NCI-H510A treated with DMSO at 0.1 percent for 48 hours (cell line): ENCODE data around the gene COMP.

Source experiments
- DNase-seq: peaks from one replicate; lab custom pipeline; 2025; lab: John Stamatoyannopoulos, UW

Gene COMP

DNA sequence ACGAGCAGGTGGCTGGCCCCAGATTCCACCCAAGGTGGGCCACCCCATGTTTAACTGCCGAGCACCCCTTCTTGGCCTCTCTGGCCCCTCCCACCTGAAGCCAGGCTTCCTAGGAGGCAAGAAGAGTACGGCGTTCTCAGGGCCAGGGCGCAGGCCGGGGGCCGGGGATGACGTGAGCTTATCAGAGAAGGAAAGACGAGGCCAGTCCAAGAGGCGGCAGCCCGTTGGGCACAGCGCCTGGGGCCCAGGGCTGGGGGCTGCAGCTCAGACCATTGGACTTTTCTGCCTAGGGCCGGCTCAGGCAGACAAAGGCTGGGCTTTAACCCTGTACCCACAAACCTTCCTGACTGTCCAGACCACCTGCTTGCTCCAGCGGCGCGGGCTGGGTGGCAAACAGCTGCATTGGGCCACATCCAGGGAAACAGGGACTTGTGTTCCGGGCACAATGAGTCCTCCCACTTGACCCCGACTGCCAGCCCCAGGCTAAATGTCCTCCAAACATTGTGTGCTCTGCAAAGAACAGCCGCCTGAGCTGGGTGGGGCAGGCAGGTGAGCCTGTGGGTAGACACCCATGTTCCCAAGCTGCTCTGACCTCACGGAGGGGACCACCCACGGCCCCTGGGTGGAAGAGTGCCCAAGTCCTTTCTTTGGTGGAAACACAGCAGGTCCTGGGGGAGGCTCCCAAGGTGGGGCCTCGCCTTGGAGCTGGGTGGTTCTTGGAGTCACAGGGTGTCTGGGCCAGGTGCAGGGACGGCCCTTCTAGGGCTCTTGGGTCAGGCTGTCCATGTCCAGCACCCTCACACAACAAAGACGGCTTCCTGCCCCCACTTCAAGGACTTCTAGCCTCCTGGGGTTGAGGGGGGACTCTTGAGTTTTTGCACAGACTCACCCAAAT, 21.9 kb downstream of the COMP start:
- DNase-seq, result no peak

DNA sequence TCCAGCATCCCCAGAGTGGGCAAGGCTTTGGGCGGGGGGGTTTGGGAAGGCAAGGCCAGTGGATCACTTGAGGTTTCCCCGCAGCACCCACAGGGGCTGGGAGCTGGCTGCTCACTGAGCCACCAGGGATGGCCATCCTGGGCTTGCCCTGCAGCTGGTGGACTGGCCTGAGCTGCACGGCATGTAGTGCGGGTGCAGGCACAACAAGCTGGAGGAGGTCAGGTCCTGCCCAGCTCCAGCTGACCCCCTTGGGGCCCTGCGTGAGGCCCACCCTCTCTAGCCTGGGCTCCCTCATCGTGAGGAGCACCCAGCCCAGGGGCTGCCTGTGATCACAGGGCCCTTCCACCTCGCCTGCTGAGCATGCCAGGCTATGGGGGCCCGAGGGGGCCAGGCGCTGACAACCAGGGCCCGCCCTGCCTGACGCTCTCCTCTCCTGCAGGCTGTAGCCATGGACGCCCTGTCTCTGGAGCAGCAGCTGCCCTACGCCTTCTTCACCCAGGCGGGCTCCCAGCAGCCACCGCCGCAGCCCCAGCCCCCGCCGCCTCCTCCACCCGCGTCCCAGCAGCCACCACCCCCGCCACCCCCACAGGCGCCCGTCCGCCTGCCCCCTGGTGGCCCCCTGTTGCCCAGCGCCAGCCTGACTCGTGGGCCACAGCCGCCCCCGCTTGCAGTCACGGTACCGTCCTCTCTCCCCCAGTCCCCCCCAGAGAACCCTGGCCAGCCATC, 22.9 kb downstream of the COMP start:
- DNase-seq, result no peak

DNA sequence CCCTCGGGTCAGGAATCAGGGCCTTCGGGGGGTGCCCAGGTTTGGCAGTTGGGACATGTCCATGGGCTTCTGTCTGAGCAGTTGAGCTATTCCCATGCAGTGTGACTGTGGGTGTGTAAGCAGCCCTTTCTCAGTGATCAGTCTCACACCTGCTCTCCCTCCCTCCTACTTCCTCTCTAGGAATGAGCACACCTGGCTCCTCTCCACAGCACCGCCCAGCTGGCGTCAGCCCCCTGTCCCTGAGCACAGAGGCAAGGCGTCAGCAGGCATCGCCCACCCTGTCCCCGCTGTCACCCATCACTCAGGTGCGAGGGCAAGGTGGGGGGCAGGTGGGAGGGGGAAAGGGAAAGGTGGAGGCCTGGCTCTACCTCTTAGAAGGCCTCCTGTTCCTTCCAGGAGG, 25.9 kb downstream of the COMP start:
- DNase-seq, result peak; percentile 92

DNA sequence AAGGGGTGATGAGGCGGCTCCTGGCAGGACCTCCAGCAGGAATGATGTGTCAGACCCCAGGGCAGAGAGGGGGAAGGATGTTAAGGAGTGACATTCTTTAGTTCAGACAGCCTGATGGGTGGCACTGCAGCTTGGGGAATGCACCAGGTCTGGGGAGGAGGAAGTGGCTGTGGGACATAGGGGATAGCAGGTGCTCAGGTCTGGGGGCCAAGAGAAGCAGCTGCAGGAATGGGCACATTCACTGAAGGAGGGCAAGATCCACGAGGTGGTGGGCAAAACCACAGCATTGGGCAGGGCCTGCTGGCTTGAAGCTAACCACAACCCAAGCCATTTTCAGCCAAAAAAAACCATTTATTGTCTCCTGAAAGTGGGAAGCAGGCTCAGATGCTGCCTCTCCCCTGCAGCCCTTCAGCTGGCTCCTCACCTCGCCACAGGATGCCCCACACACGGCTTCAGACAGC, 26.5 kb downstream of the COMP start:
- DNase-seq, result no peak

GRCh38 chr19:18763674-18764590, 27.2 kb downstream of the COMP start:
- peak; percentile 37 for DNase-seq

DNA sequence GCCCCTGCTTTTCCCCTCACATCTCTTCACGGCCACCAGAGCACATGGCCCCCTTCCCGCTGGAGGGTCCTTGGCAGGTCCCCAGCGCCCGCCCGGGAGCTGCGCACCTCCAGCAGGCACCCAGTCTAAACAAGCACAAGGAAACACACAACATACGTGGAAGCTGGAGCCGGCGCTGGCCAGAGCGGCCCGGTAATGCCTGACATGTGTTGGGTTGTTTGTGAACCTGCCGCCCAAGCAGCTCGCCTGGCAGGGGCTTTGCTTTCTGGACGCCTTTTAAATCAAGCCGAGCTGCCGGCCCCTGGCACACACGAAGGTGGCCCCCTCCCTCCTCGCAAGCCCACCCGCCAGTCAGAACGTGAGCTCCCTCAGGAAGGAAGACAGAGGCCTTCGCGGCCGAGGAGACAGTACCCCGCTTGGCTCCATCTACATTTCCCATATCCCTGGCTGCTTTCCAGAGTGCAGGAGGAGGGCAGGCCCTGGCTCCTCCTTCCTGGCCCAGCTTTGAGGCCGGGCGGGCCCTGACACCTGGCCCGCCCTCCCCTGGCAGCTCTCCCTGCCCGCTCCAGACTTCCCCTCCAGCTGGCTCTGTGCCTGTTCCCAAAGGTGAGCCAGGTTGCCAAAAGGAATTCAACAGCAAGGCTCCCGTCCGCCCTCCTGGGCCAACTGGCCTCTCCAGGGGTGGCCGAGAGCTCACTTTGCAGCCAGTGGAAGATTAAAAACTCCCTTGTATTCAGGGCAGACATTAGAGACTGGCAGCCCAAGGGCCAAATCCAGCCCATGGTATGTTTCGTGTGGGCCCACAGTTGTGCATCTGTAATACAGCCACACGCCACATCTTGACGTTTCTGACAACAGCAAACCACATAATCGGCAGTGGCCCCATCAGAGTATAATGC, 28.7 kb downstream of the COMP start:
- DNase-seq, result peak; percentile 96

- DNase-seq, result peak; percentile 4
Measured at GRCh38 chr19:18761531-18762110, 29.5 kb downstream of the COMP start.

- no peak for DNase-seq
Measured at GRCh38 chr19:18760440-18761383, 30.4 kb downstream of the COMP start.

GRCh38 chr19:18759995-18760426, 31.1 kb downstream of the COMP start:
- no peak for DNase-seq

DNA sequence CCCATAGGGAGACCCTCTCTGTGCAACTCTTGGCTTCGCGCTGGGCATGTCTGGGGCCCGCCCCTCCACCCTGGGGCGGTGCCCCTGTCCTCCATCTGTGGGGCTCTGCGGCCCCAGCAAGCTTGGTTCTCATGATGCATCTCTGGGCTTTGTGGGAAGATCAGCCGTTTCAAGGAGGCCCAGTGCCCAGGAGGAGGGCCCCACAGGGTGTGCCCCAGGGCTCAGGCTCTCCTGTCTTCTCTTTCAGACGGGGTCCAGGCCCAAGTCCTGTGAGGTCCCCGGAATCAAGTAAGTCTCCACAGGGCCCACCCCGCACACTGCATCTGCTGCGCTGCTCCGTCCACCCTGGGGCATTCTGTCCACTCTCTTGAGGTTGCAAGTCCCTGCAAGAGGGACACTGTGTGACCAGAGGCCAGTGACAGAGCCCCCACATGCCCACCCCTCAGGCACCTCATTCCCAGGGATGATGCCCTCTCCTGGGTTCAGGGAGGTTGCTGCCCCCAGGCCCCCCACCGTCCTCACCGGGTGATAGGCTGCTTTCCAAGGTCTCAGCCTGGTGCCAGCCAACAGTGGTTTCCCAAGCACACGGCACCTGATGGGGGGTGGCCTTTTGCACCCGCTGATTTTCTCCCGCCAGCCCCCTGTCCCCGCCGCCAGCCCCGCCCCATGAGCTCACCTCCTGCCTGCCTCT, 31.7 kb downstream of the COMP start:
- DNase-seq, result no peak

- peak; percentile 43 for DNase-seq
Measured at GRCh38 chr19:18756896-18757295, 34.2 kb downstream of the COMP start.

DNA sequence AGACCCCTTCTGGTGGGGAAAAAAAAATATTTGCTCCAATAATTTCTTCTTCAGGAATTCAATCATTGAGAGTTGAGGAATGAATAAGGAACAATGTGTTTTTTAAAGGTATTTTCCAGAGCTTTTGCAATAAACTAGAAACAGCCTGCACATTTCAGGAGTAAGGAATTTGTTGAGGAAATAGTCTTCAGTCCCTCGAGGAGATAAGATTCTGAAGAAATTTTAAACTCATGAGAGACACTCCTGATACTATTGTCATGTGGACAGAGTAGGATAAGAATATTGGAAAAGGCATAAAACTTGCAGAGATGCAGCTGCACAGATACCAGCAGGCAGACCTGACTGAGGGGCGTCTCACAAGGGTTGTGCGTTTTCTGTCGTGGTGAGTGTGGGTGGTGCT, 36.6 kb downstream of the COMP start:
- DNase-seq, result no peak

GRCh38 chr19:18751571-18751970, 39.5 kb downstream of the COMP start:
- no peak for DNase-seq

DNA sequence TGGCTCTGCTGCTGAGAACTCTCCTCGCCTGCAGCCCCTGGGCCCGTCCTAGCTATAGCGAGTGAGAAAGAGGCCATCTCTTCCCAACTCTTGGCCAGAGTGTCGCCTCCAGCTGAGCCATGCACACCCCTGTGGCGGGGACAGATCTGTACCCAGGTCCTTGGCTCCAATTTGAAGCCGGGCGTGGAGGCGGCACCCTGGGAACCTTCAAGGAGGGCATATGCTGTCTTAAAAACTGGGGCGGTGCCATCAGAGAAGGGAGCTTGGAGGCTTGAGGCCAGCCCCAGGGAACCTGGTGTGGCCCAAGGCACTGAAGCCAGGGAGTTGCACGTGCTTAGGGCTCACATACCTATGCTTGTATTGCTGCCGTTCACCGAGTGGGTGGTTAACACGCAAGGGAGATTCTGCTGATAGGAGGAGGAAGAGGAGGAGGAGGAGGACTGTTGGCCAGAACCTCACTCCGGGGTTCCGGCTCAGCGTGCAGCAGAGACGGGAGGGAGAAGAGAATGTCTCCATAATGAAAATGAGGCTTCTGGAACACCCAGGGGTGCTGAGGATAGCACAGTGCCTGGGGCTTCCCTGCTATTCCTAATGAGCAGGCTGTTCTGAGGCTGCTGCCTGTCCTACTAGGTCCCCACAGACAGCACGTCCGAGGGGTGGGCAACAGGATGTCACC, 40.7 kb downstream of the COMP start:
- DNase-seq, result no peak

DNA sequence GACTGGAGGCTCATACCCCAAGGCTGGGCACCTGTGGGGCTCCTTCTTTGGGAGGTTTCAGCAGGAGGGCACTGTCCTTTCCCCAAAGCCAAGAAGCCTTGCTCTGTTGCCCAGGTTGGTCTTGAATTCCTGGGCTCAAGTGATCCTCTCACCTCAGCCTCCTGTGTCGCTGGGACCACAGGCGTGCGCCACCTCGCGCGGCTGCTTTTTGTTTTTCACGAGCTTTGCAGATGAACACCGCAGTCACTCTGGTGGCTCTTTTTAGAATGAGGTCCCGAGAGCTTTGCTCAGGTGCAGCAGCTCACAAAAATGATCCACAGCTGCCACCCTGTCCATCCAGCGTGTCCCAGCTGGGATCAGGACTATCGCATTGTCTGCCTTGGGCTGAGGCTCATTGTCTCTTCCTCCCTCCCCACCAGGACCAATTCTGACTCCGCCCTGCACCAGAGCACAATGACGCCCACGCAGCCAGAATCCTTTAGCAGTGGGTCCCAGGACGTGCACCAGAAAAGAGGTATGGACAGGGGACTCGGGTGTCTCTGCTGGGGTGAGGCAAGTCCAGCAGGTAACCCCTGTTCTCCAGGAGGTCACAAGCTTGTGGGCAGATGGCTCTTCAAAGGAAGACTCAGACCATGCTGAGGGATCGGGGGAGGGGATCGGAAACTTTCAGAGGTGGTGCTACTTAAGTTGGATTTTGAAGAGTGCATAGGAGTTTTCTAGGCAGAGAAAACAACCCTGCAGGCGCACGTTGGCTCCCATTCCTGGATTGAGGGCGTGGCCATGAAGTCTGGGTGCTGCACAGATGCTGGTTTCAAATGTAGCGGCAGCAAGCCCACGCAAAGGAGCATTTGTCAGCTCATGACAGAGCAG, 41.5 kb downstream of the COMP start:
- no peak for DNase-seq

DNA sequence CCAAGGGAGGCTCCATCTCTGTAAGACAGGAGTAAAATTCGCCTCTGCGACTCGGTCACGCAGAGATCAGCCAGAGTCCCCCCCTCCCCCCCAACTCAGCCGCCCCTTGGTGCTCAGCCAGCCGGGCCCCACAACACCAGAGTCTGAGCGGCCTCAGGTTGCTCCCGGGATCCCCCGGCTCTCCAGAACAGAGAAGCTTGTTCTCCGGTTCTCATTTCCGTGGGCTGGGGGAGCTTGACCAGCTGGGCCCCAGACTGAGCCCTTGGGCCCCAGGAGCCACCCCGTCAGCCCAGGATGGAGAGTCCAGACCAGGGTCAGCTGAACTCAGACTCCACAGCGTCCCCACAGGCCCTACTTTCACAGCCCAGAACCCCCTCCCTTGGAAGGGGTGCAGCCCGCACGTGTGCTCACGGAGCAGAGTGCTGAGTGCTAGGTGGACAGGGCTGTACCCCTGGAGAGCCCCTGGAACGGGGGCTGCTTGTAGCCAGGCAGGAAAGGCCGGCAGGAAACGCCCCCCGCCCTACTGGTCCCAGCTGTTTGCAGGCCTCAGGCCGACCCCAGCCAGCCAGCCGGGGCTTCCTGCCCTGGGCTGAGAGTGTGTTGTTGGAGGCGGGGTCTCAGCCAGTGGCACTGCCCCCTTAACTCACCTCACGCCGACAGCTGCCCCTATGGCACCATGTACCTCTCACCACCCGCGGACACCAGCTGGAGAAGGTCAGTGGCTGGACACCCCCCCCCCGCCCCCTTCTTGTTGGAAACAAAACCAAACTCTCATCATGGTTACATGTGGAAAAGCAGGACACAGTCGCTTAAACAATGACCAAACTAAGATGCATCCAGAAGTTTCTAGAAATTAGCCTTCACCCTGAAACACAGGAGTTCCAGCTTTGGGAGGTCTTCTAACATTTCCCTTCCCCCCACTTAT, 44.4 kb downstream of the COMP start:
- no peak for DNase-seq
